Omental fat pad (tissue), 4 donors: ENCODE results near the gene UBE2I. TPM values are rescaled to one million over a fixed set of nuclear protein-coding genes. Genes with fewer than 3 reads are reported as not detected.

Experiments used
- ATAC-seq: fragments of 150-250 bp; one replicate; pipeline ENCODE4 v1.9.1; 2016; ENCODE audit warnings: mild to moderate bottlenecking, moderate library complexity; ENCODE audit not compliant: low FRiP score
- DNase-seq: peaks from one replicate; pipeline ENCODE4 v3.0.0-alpha.2; 2019; ENCODE audit warnings: low spot score
- CTCF ChIP-seq, 3 donors: fragments of 450-650 bp; IDR thresholded peaks; one replicate each; pipeline ENCODE4 v1.5.1; 2016 to 2017; ENCODE audit warnings: antibody characterized with exemption in 3 of 3, mild to moderate bottlenecking in 3 of 3, moderate library complexity in 2 of 3
- total RNA-seq, 4 donors: library from RNA; depleted of rRNA; stranded (reverse); fragments of >200 nt; gene quantifications; one replicate each; pipeline ENCODE4 v1.1.0, GENCODE V29; 2016

UBE2I gene
- total RNA-seq, 4 donors from 2014 or later: 50.9 to 94.9 (median 72.5) TPM

DNA sequence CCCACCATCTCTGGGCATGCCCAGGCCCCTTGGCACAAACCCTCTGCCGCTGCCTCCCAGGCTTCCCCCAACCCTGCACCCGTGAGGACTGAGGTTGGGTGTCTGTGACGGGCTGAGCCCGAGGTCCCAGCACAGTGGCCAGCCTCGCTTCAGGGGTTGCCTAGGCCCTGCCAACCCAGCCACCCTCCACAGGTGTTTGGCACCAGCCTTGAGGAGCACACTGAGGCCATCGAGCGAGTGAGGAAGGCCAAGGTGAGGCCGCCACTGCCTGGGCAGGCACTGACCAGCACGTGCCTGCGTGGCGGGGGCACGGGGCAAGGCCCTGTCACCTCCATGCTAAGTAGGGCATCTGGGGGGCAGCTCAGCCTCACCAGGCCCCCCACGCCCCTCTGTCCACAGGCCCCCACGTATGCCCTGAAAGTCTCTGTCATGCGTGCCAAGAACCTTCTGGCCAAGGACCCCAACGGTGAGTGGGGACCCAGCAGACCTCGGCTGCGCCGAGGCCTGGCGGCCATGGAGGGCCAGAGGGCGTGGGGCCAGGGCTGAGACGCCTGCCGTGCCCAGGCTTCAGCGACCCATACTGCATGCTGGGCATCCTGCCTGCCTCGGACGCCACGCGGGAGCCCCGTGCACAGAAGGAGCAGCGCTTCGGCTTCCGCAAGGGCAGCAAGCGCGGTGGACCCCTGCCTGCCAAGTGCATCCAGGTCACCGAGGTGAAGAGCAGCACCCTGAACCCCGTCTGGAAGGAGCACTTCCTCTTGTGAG, 31.5 kb downstream of the UBE2I start:
- no peak for TF ChIP-seq CTCF (IDR thresholded peaks at IDR 0.05)
- ATAC-seq (no peak), DNase-seq (no peak)

GRCh38 chr16:1341495-1342420, 32.3 kb downstream of the UBE2I start:
- no peak for DNase-seq
- no peak for TF ChIP-seq CTCF (IDR thresholded peaks at IDR 0.05)
- ATAC-seq: no peak

DNA sequence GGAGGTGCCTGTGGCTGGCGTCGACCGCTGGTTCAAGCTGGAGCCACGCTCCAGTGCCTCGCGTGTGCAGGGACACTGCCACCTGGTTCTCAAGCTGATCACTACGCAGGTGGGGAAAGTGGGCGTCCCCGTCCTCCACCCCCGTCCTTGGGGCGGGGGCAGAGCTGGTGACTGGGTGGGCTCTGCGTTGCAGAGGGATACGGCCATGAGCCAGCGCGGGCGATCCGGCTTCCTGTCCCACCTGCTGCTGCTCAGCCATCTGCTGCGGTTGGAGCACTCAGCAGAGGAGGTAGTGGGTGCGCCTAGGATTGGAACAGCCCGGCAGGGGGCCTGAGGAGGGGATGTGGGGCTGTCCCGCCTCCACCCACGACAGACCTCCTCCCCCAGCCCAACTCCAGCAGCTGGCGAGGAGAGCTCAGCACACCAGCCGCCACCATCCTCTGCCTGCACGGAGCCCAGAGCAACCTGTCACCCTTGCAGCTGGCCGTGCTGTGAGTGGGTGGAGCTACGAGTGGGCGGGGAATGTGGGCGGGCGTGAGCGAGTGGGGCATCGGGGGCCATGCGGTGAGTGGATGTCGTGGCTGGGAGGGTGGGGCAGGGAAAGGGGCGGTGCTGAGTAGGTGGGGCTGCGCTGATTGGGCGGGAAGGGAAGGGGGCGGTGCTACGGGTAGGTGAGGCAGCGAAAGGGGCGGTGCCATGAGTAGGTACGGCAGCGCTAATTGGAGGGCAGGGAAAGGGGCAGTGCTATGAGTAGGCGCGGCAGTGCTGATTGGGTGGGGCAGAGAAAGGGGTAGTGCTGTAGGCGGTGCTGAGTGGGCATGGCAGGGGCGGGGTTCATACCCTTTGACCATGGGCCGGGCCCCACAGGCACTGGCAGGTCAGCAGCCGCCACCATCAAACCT, 33.3 kb downstream of the UBE2I start:
- DNase-seq (peak; percentile 78), ATAC-seq (peak; percentile 97)
- TF ChIP-seq CTCF (IDR thresholded peaks at IDR 0.05): no peak

DNA sequence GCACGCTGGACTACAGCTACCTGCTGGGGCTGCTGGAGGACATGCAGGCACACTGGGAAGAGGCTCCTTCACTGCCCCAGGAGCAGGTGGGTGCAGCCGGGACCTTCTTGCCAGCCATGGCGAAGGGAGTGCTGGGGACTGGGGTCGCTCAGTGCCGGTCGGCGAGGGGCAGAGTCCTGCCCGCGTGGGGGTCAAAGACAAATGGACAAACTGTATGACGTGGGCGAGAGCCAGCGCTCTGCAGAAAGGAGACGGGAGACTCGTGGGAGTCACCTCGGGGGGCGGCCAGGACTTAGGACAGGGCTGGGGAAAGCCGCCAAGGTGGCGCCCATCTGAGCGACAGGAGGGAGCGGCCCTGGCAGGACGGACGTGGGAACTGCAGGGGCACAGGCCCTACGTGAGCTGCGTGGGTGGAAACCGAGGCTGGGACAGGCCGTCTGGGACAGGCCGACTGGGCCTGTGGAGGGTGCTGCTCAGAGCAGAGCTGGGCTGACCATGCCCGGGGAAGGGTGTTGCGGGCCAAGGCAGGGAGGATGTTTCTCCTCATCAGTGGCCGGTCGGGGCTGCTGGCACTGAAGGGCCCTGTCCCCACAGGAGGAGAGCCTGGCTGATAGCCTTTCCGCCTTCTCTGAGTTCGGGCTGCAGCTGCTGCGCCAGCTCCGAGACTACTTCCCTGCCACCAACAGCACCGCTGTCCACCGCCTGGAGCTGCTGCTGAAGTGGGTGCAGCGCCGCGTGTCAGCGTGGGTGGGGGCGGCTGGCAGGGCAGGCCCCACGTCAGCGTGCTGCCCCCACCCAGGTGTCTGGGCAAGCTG, 34.2 kb downstream of the UBE2I start:
- DNase-seq (no peak), ATAC-seq (no peak)
- no peak for TF ChIP-seq CTCF (IDR thresholded peaks at IDR 0.05)

GRCh38 chr16:1344499-1344898, 35.1 kb downstream of the UBE2I start:
- ATAC-seq (no peak), DNase-seq (no peak)
- no peak for TF ChIP-seq CTCF (IDR thresholded peaks at IDR 0.05)

DNA sequence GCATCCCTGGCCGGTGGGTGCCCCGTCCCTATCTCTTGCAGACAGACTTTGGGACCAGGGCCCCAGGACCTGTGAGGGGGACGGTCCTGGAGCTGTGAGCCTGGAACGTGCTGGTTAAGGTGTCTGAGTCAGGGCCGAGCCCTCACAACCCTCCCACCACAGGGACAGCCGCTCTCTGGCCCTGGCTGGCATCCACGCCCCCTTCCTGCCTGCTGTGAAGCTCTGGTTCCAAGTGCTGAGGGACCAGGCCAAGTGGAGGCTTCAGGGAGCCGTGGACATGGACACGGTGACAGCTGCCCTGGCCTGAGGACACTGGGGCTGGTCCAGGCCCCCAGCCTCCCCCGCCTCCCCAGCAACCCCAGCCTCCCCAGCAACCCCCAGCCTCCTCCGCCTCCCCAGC, 35.7 kb downstream of the UBE2I start:
- DNase-seq (no peak), ATAC-seq (no peak)
- TF ChIP-seq CTCF (IDR thresholded peaks at IDR 0.05): no peak
